Gastroesophageal sphincter (tissue), 3 donors: ENCODE results near the gene TTC19.

ENCODE experiments used
- EP300 ChIP-seq: sonication (generic); formaldehyde crosslinking; IDR thresholded peaks from one replicate; pipeline ENCODE4 v1.6.1; 2017; ENCODE audit warnings: antibody characterized with exemption, mild to moderate bottlenecking
- POLR2A ChIP-seq, 2 donors: fragments of 450-650 bp; IDR thresholded peaks; one replicate each; pipeline ENCODE4 v1.6.1; 2017; ENCODE audit warnings: antibody characterized with exemption in 2 of 2, mild to moderate bottlenecking in 2 of 2, moderate library complexity in 1 of 2
- TF ChIP-seq, protein P1 (sequence below), 4 experiments: fragments of 200-600 bp in 2 of 4; fragments of 450-650 bp in 2 of 4; sonication (generic) in 1 of 4; IDR thresholded peaks; one replicate each; pipeline ENCODE4 v1.5.1; 2017 to 2019; ENCODE audit warnings: antibody characterized with exemption in 4 of 4, mild to moderate bottlenecking in 2 of 4, moderate library complexity in 2 of 4

DNA sequence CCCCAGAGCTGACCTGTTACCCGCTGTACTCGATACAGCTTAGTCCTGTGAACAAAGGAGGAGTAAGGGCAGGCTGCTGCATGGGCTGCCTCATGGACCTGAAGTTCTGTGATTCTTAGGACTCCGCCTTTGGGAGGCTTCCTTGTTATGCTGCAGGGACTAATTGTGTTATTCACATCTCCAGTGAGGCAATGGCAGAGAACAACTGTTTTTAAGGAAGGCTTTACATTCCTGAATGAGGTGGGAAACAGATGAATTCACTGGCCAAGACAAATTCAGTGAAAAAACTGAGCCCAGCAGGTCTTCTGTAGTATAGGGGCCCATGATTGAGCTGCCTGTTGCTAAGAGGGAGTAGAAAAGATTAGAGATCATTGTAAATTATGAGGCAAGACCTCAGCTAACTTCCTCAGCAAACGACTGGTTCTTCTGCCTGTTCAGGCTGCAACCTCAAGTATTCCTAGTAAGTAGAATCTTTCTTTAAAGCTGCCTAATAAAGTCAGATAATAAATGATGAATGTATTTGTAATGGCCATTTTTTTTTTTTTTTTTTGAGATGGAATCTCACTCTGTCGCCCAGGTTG, 28.4 kb upstream of the TTC19 start:
- TF ChIP-seq, protein P1, sequence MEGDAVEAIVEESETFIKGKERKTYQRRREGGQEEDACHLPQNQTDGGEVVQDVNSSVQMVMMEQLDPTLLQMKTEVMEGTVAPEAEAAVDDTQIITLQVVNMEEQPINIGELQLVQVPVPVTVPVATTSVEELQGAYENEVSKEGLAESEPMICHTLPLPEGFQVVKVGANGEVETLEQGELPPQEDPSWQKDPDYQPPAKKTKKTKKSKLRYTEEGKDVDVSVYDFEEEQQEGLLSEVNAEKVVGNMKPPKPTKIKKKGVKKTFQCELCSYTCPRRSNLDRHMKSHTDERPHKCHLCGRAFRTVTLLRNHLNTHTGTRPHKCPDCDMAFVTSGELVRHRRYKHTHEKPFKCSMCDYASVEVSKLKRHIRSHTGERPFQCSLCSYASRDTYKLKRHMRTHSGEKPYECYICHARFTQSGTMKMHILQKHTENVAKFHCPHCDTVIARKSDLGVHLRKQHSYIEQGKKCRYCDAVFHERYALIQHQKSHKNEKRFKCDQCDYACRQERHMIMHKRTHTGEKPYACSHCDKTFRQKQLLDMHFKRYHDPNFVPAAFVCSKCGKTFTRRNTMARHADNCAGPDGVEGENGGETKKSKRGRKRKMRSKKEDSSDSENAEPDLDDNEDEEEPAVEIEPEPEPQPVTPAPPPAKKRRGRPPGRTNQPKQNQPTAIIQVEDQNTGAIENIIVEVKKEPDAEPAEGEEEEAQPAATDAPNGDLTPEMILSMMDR (IDR thresholded peaks at IDR 0.05) = no peak
- TF ChIP-seq POLR2A (IDR thresholded peaks at IDR 0.05) = no peak
- no peak for TF ChIP-seq EP300
